GM19455 (cell line): ENCODE results near the gene ABCG4.

Experiments
- ATAC-seq: cut with Tn5 transposase; IDR thresholded peaks from one replicate; pipeline ENCODE4 v1.9.1; 2021; ENCODE audit not compliant: unreplicated experiment

Gene ABCG4

GRCh38 chr11:119205080-119205479 is 56.2 kb downstream of the ABCG4 start:
- no peak for ATAC-seq

GRCh38 chr11:119205574-119206510 is 57.0 kb downstream of the ABCG4 start, which contains the start of gene CBL:
Gene CBL, plus strand, starts transcription at chr11:119206339. Its CDS starts 79 bp downstream, at chr11:119206418.
- ATAC-seq = peak; percentile 77

- ATAC-seq = peak; percentile 23
Measured at GRCh38 chr11:119206511-119207414, 57.9 kb downstream of the ABCG4 start.

- ATAC-seq = no peak
Measured at GRCh38 chr11:119207415-119207960, 58.6 kb downstream of the ABCG4 start.

- ATAC-seq = no peak
Measured at GRCh38 chr11:119209186-119209585, 60.3 kb downstream of the ABCG4 start.

GRCh38 chr11:119210050-119210449 is 61.2 kb downstream of the ABCG4 start:
- ATAC-seq = no peak
